ENCODE data around the gene TIPARP.
A peak's percentile ranks its signal among the peaks of the same experiment; 100 is the strongest.

The TIPARP gene

GRCh38 chr3:156678197-156678596 is 3.8 kb downstream of the TIPARP start:
- DNase-seq (ENCODE audit: low spot score in 2 of 2) (no peak), ATAC-seq (no peak)
- H3K27ac Mint-ChIP-seq, result no peak overlapping the region
- peaks cover 88% of the 10 kb centered on the region for H3K36me3 Mint-ChIP-seq
- H3K9me3 Mint-ChIP-seq, result no peaks in the 10 kb centered on the region
- H3K4me3 Mint-ChIP-seq, result peak overlapping the region; percentile 88
- peaks cover 74% of the 10 kb centered on the region for H3K4me1 Mint-ChIP-seq

GRCh38 chr3:156680243-156680914 is 6.0 kb downstream of the TIPARP start:
- Mint-ChIP-seq H3K9me3 (no peaks in the 10 kb centered on the region), H3K4me3 (peak overlapping the region; percentile 44), H3K36me3 (peaks cover 95% of the 10 kb centered on the region), H3K27ac (peak overlapping the region; percentile 12), H3K4me1 (peaks cover 68% of the 10 kb centered on the region)
- ATAC-seq (no peak), DNase-seq (ENCODE audit: low spot score in 2 of 2) (no peak)

- no peak for ATAC-seq
- Mint-ChIP-seq H3K36me3 (peaks cover 95% of the 10 kb centered on the region), H3K4me3 (peak overlapping the region; percentile 44), H3K4me1 (peaks cover 72% of the 10 kb centered on the region), H3K27ac (peak overlapping the region; percentile 12), H3K9me3 (no peaks in the 10 kb centered on the region)
- no peak for DNase-seq (ENCODE audit: low spot score in 2 of 2)
Observed at GRCh38 chr3:156681002-156681401, 6.6 kb downstream of the TIPARP start.

DNA sequence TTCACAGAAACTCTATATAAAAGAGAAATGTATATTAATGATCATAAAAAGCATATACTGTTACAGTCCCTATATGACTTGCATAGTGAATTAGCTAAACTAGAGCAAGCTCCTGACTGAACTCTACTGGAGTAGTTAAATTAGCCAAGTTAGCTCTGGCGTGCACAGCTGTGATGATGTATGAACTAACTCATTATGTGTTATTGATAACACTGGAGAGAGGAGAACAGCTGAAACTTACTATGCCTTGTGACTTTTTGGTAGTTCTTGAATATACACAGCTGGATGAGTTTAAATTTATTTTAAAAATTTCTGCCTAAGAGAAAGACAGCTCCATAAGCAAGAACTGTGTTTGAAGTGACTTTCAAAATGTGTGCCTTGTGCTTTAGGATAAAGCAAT is 8.1 kb downstream of the TIPARP start:
- DNase-seq (ENCODE audit: low spot score in 2 of 2) (no peak), ATAC-seq (no peak)
- Mint-ChIP-seq H3K27ac (no peak overlapping the region), H3K4me3 (no peak overlapping the region), H3K4me1 (peaks cover 67% of the 10 kb centered on the region), H3K9me3 (no peaks in the 10 kb centered on the region), H3K36me3 (peaks cover 92% of the 10 kb centered on the region)

- no peaks in the 10 kb centered on the region for H3K9me3 Mint-ChIP-seq
- ATAC-seq, result no peak
- no peak overlapping the region for H3K4me3 Mint-ChIP-seq
- DNase-seq (ENCODE audit: low spot score in 2 of 2), result no peak
- peaks cover 92% of the 10 kb centered on the region for H3K36me3 Mint-ChIP-seq
- H3K4me1 Mint-ChIP-seq, result peaks cover 67% of the 10 kb centered on the region
- H3K27ac Mint-ChIP-seq, result no peak overlapping the region
Observed at GRCh38 chr3:156682963-156683362, 8.6 kb downstream of the TIPARP start.

GRCh38 chr3:156685198-156685597 is 10.8 kb downstream of the TIPARP start:
- Mint-ChIP-seq H3K36me3 (peaks cover 92% of the 10 kb centered on the region), H3K4me3 (peak overlapping the region; percentile 28), H3K9me3 (no peaks in the 10 kb centered on the region), H3K4me1 (peaks cover 64% of the 10 kb centered on the region), H3K27ac (no peak overlapping the region)
- ATAC-seq (peak; percentile 83), DNase-seq (ENCODE audit: low spot score in 2 of 2) (no peak)

DNA sequence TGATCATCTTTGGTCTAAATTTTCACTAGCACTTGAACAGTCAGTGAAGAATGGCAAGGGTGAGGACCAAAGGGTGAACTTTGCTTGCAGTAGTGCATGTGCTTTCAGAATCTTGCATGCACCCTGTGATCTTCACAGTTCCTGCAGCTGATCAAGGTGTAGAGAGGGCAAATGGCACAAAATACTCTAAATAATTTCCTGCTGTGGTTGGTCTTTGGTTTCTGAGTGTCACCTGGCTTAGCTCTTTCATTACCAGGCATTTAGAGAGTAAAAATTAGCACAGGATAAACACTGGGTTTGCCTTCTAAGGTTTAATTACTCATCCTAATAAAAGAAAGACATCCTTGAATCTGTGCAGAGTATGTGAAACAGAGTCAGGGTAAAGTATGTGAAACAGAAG is 11.4 kb downstream of the TIPARP start:
- no peaks in the 10 kb centered on the region for H3K9me3 Mint-ChIP-seq
- peaks cover 89% of the 10 kb centered on the region for H3K36me3 Mint-ChIP-seq
- peak overlapping the region; percentile 28 for H3K4me3 Mint-ChIP-seq
- DNase-seq (ENCODE audit: low spot score in 2 of 2) (no peak), ATAC-seq (no peak)
- H3K27ac Mint-ChIP-seq, result no peak overlapping the region
- H3K4me1 Mint-ChIP-seq, result peaks cover 64% of the 10 kb centered on the region

- Mint-ChIP-seq H3K9me3 (no peaks in the 10 kb centered on the region), H3K4me1 (peaks cover 64% of the 10 kb centered on the region), H3K27ac (peak overlapping the region; percentile 56), H3K4me3 (peak overlapping the region; percentile 26), H3K36me3 (peaks cover 89% of the 10 kb centered on the region)
- ATAC-seq, result peak; percentile 68
- no peak for DNase-seq (ENCODE audit: low spot score in 2 of 2)
Observed at GRCh38 chr3:156687023-156687422, 12.6 kb downstream of the TIPARP start.

DNA sequence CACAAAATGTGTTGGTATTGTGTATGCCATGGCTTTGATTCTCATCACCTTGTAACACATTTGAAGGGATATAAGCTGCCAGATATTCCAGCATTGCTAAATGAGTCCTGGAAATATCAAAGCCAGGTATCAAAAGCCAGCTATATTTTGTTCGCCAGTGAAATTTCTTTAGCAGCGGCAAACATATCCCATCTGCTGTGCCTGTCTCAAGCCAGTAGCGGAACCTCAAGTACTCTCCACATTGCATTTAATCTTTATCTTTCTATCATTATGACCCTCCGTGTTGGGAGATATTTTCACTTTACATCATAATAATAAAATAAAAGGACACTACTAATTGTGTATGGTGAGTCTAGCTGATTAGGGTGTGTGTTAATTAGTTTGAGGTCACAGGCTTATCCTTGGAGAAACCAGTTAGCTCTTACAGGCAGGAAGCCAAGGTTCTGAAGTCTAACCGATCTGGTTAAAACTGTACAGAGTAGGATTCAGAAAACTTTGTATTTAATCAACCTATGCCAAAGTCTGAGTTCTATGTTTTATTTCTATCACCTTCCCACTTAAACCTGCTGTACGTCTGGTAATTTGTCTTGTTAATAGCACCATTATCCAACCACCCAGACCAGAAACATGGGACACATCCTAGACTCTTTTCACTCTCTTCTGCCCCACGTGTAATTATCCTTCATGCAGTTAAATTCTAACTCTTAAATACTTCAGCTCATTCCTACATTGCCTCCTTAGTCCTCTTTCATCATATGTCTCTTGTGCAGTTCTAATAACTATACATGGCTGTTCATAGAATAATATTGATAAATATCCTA is 14.5 kb downstream of the TIPARP start:
- Mint-ChIP-seq H3K4me3 (no peak overlapping the region), H3K36me3 (peaks cover 93% of the 10 kb centered on the region), H3K9me3 (no peaks in the 10 kb centered on the region), H3K27ac (no peak overlapping the region), H3K4me1 (peaks cover 62% of the 10 kb centered on the region)
- ATAC-seq (no peak), DNase-seq (ENCODE audit: low spot score in 2 of 2) (no peak)

DNA sequence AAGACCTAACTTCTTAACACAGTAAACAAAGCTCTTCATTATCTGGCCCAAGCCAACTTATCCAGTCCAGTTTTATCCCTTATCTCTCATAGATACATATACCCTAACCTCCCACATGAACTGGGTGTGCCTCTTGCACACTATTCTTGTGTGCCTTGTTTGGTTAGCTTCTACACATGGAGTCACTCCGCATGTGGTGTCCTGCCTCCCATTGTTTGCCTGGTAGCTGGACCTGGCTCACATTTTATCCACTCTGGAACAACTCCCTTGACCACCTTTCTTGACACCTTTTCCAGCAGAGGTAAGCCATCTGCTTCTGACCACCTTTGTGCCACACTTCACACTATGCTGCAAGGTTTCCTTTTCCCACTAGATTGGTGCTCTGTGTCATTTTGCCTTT is 15.2 kb downstream of the TIPARP start:
- ATAC-seq (no peak), DNase-seq (ENCODE audit: low spot score in 2 of 2) (no peak)
- Mint-ChIP-seq H3K27ac (peak overlapping the region; percentile 62), H3K36me3 (peaks cover 94% of the 10 kb centered on the region), H3K9me3 (no peaks in the 10 kb centered on the region), H3K4me1 (peaks cover 67% of the 10 kb centered on the region), H3K4me3 (peak overlapping the region; percentile 13)

- no peaks in the 10 kb centered on the region for H3K9me3 Mint-ChIP-seq
- no peak for DNase-seq (ENCODE audit: low spot score in 2 of 2)
- H3K4me1 Mint-ChIP-seq, result peaks cover 54% of the 10 kb centered on the region
- no peak overlapping the region for H3K27ac Mint-ChIP-seq
- H3K36me3 Mint-ChIP-seq, result peaks cover 98% of the 10 kb centered on the region
- ATAC-seq, result no peak
- H3K4me3 Mint-ChIP-seq, result no peak overlapping the region
Observed at GRCh38 chr3:156691920-156692319, 17.5 kb downstream of the TIPARP start.

- H3K36me3 Mint-ChIP-seq, result peaks cover 98% of the 10 kb centered on the region
- ATAC-seq, result no peak
- H3K4me1 Mint-ChIP-seq, result peaks cover 54% of the 10 kb centered on the region
- no peak overlapping the region for H3K4me3 Mint-ChIP-seq
- no peak for DNase-seq (ENCODE audit: low spot score in 2 of 2)
- no peaks in the 10 kb centered on the region for H3K9me3 Mint-ChIP-seq
- no peak overlapping the region for H3K27ac Mint-ChIP-seq
Observed at GRCh38 chr3:156693166-156693565, 18.8 kb downstream of the TIPARP start.

DNA sequence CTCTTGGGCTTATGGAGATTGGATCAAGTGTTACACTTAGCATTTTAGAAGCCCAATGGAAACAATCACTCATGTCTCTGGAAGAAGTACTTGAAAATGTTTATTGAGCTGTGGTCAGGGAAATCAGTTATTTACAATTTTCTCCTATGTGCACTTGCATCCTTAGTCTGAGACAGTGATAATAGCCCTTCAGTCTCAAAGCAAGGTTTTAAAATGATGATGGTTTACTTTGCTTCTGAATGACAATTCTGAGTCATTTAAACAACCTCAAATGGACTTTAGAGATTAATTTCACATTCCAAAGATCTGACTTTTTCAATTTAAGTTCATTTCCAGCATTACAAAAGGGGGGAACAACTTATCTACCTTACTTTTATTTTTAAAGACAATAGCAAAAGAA is 20.1 kb downstream of the TIPARP start:
- no peak for ATAC-seq
- no peak for DNase-seq (ENCODE audit: low spot score in 2 of 2)
- Mint-ChIP-seq H3K4me1 (peaks cover 56% of the 10 kb centered on the region), H3K36me3 (peaks cover 98% of the 10 kb centered on the region), H3K27ac (peak overlapping the region; percentile 53), H3K4me3 (no peak overlapping the region), H3K9me3 (no peaks in the 10 kb centered on the region)

DNA sequence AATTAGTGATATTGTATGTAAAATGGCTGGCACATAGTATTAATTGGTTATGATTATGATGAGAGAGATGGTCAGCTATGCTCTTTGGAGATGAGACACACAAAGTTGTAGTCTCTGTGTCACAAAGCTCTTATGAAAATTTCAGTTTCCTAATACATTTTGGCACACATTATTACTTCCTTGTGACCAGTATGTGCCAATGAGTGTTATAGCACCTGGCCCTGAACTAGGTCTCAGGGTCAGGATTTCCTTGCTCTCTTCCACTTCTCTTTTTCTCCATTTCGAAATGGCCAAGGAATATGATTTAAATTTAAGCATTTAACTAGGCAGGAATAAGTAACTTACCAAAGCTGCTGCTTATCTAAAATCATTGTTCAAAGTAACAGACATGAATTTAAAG is 28.0 kb downstream of the TIPARP start:
- H3K4me1 Mint-ChIP-seq, result peaks cover 25% of the 10 kb centered on the region
- H3K27ac Mint-ChIP-seq, result peak overlapping the region; percentile 40
- ATAC-seq (no peak), DNase-seq (ENCODE audit: low spot score in 2 of 2) (no peak)
- H3K36me3 Mint-ChIP-seq, result peaks cover 100% of the 10 kb centered on the region
- H3K9me3 Mint-ChIP-seq, result no peaks in the 10 kb centered on the region
- H3K4me3 Mint-ChIP-seq, result no peak overlapping the region

GRCh38 chr3:156704370-156705036 is 30.1 kb downstream of the TIPARP start:
- Mint-ChIP-seq H3K27ac (no peak overlapping the region), H3K9me3 (no peaks in the 10 kb centered on the region), H3K36me3 (peaks cover 100% of the 10 kb centered on the region), H3K4me3 (no peak overlapping the region), H3K4me1 (peaks cover 8% of the 10 kb centered on the region)
- ATAC-seq (no peak), DNase-seq (ENCODE audit: low spot score in 2 of 2) (no peak)

Data from stimulated activated effector memory CD8-positive, alpha-beta T cell treated with anti-CD3 and anti-CD28 coated beads, Interleukin-12 subunit alpha, Interleukin-12 subunit beta, amount 100 ng/mL, for 72 hours (primary cell).